SK-N-MC (cell line): ENCODE data around the gene TUBB2B.

Experiments used
- DNase-seq: peaks from one replicate; pipeline ENCODE4 v3.0.0-alpha.2; 2011; ENCODE audit warnings: low read depth, low spot score
- H3K27ac ChIP-seq: fragments of 200-600 bp; sonication (generic); 2 replicates; pipeline ENCODE4 v1.5.1; 2016; ENCODE audit warnings: mixed run types
- H3K36me3 ChIP-seq: fragments of 200-600 bp; sonication (generic); 2 replicates; pipeline ENCODE4 v1.6.1; 2017; ENCODE audit warnings: antibody characterized with exemption, low read length, mixed read lengths; ENCODE audit not compliant: insufficient read depth
- H3K4me3 ChIP-seq: fragments of 200-600 bp; sonication (generic); 2 replicates; pipeline ENCODE4 v1.5.1; 2016
- H3K9ac ChIP-seq: fragments of 200-600 bp; sonication (generic); 2 replicates; pipeline ENCODE4 v1.8.0; 2017; ENCODE audit warnings: mixed run types, mixed read lengths; ENCODE audit not compliant: insufficient read length
- H3K9me3 ChIP-seq: fragments of 200-600 bp; sonication (generic); 2 replicates; pipeline ENCODE4 v1.6.1; 2017; ENCODE audit warnings: low read depth, mild to moderate bottlenecking, antibody characterized with exemption, low read length, moderate library complexity, mixed read lengths
- EZH2 ChIP-seq: fragments of 200-600 bp; sonication (generic); IDR thresholded peaks from one replicate; pipeline ENCODE4 v1.6.1; 2017; ENCODE audit warnings: antibody characterized with exemption
- FOXP2 ChIP-seq: optimal IDR thresholded peaks from 2 replicates; pipeline ENCODE3; 2011; ENCODE audit warnings: mild to moderate bottlenecking, moderate library complexity; ENCODE audit not compliant: insufficient read depth; ENCODE audit errors: extremely low read length, control extremely low read depth
- POLR2AphosphoS5 ChIP-seq: IDR thresholded peaks from 2 replicates; pipeline ENCODE4 v1.6.1; 2012; ENCODE audit warnings: mild to moderate bottlenecking, low read depth, low read length, borderline replicate concordance

Gene TUBB2B

GRCh38 chr6:3232017-3232945 is 4.8 kb upstream of the TUBB2B start:
- Histone ChIP-seq H3K36me3 (no peaks in the 10 kb centered on the region), H3K4me3 (peak overlapping the region; percentile 90), H3K27ac (no peak overlapping the region), H3K9me3 (no peaks in the 10 kb centered on the region), H3K9ac (no peak overlapping the region)
- no peak for DNase-seq
- TF ChIP-seq EZH2: no peak
- no peak for TF ChIP-seq FOXP2
- no peak for TF ChIP-seq POLR2AphosphoS5

GRCh38 chr6:3231247-3232016 is 4.0 kb upstream of the TUBB2B start:
- TF ChIP-seq EZH2 (no peak), POLR2AphosphoS5 (no peak), FOXP2 (no peak)
- Histone ChIP-seq H3K27ac (no peak overlapping the region), H3K9me3 (no peaks in the 10 kb centered on the region), H3K36me3 (no peaks in the 10 kb centered on the region), H3K9ac (peak overlapping the region; percentile 57), H3K4me3 (peak overlapping the region; percentile 90)
- DNase-seq: no peak

- H3K4me3 ChIP-seq: peak overlapping the region; percentile 90
- no peak for TF ChIP-seq EZH2
- TF ChIP-seq POLR2AphosphoS5: no peak
- no peak for TF ChIP-seq FOXP2
- H3K9ac ChIP-seq: no peak overlapping the region
- no peak overlapping the region for H3K27ac ChIP-seq
- H3K36me3 ChIP-seq: peaks cover 3% of the 10 kb centered on the region; the same call in 1 of the 2 replicates
- no peak for DNase-seq
- no peaks in the 10 kb centered on the region for H3K9me3 ChIP-seq
Measured at GRCh38 chr6:3230900-3231246, 3.4 kb upstream of the TUBB2B start.

- TF ChIP-seq POLR2AphosphoS5 (no peak), FOXP2 (no peak), EZH2 (no peak)
- no peak overlapping the region for H3K27ac ChIP-seq
- H3K4me3 ChIP-seq: peak overlapping the region; percentile 90
- H3K9me3 ChIP-seq: no peaks in the 10 kb centered on the region
- H3K36me3 ChIP-seq: peaks cover 3% of the 10 kb centered on the region; the same call in 1 of the 2 replicates
- DNase-seq: no peak
- no peak overlapping the region for H3K9ac ChIP-seq
Measured at GRCh38 chr6:3230256-3230882, 2.9 kb upstream of the TUBB2B start.

- Histone ChIP-seq H3K4me3 (peak overlapping the region; percentile 90), H3K36me3 (peaks cover 3% of the 10 kb centered on the region; the same call in 1 of the 2 replicates), H3K9ac (no peak overlapping the region), H3K27ac (no peak overlapping the region), H3K9me3 (no peaks in the 10 kb centered on the region)
- no peak for DNase-seq
- no peak for TF ChIP-seq FOXP2
- TF ChIP-seq EZH2: no peak
- no peak for TF ChIP-seq POLR2AphosphoS5
Measured at GRCh38 chr6:3229566-3230178, 2.2 kb upstream of the TUBB2B start.

- Histone ChIP-seq H3K27ac (no peak overlapping the region), H3K4me3 (peak overlapping the region; percentile 90), H3K9ac (no peak overlapping the region), H3K9me3 (no peaks in the 10 kb centered on the region), H3K36me3 (peaks cover 6% of the 10 kb centered on the region; the same call in 1 of the 2 replicates)
- TF ChIP-seq FOXP2 (no peak), EZH2 (no peak), POLR2AphosphoS5 (no peak)
- no peak for DNase-seq
Measured at GRCh38 chr6:3228771-3229565, 1.5 kb upstream of the TUBB2B start.

GRCh38 chr6:3228046-3228671 is 706 bp upstream of the TUBB2B start:
- no peak overlapping the region for H3K27ac ChIP-seq
- peak overlapping the region; percentile 53 for H3K9ac ChIP-seq
- H3K9me3 ChIP-seq: no peaks in the 10 kb centered on the region
- peaks cover 6% of the 10 kb centered on the region; the same call in 1 of the 2 replicates for H3K36me3 ChIP-seq
- peak overlapping the region; percentile 90 for H3K4me3 ChIP-seq
- TF ChIP-seq POLR2AphosphoS5 (no peak), FOXP2 (no peak), EZH2 (no peak)
- DNase-seq: no peak
